ENCODE data around the gene HOMER2. TPM values are rescaled to one million over a fixed set of nuclear protein-coding genes. Genes with fewer than 3 reads are reported as not detected.

HOMER2 gene
- total RNA-seq, 2 experiments from 2014 or later, result 0.85 to 1.6 TPM

DNA sequence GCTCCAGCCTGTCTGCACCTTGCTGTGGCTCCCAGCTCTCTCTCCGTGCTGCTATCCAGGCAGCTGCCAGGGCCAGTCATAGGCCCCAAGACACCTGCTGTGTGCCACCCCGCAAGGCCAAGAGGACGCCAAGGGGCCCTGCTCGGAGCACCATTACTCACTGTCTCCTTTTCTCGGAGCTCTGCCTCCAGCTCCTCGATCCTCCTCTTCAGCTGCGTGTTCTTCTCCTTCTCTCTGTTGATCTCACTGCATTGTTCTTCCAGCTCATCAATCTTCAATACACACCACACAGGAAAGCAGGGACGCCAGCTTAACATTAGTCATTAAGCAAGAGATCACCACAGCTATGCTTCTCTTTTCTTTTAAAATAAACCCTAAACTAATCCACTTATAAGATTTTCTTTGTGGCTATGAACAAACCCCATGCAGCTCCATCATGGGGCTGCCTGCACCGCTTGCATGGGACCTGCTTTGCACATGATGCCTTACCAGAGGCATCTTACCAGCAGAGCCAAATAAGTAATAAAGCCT lies 100.5 kb downstream of the HOMER2 start:
- Histone ChIP-seq H3K27ac (ENCODE audit: low read depth in 1 of 2, low read length in 2 of 2) (no peak overlapping the region), H3K4me1 (ENCODE audit: insufficient read depth, low read length) (no peaks in the 10 kb centered on the region), H3K27me3 (ENCODE audit: control insufficient read depth in 1 of 2, insufficient read depth in 2 of 2, low read length in 2 of 2) (no peaks in the 10 kb centered on the region), H3K4me3 (ENCODE audit: low read length) (no peak overlapping the region), H3K9me3 (ENCODE audit: control insufficient read depth in 1 of 2, insufficient read depth in 1 of 2, low read length in 2 of 2) (no peaks in the 10 kb centered on the region), H3K36me3 (ENCODE audit: insufficient read depth, low read length) (no peaks in the 10 kb centered on the region)
- no peaks in the 10 kb centered on the region for H3K9me3 Mint-ChIP-seq
- no peak overlapping the region for H3K4me3 Mint-ChIP-seq
- DNase-seq (no peak), ATAC-seq (ENCODE audit: poor library complexity) (no peak)
- CTCF ChIA-PET, result no interaction called here
- H3K4me1 Mint-ChIP-seq (ENCODE audit: low read depth), result peaks cover 17% of the 10 kb centered on the region
- H3K36me3 Mint-ChIP-seq (ENCODE audit: low read depth), result no peaks in the 10 kb centered on the region
- intact Hi-C loops (cut with DNase I, micrococcal nuclease), result no loop called here
- TF ChIP-seq, protein P1, sequence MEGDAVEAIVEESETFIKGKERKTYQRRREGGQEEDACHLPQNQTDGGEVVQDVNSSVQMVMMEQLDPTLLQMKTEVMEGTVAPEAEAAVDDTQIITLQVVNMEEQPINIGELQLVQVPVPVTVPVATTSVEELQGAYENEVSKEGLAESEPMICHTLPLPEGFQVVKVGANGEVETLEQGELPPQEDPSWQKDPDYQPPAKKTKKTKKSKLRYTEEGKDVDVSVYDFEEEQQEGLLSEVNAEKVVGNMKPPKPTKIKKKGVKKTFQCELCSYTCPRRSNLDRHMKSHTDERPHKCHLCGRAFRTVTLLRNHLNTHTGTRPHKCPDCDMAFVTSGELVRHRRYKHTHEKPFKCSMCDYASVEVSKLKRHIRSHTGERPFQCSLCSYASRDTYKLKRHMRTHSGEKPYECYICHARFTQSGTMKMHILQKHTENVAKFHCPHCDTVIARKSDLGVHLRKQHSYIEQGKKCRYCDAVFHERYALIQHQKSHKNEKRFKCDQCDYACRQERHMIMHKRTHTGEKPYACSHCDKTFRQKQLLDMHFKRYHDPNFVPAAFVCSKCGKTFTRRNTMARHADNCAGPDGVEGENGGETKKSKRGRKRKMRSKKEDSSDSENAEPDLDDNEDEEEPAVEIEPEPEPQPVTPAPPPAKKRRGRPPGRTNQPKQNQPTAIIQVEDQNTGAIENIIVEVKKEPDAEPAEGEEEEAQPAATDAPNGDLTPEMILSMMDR (IDR thresholded peaks at IDR 0.05), result no peak
- POLR2A ChIA-PET, result no interaction called here
- no peaks in the 10 kb centered on the region for H3K27me3 Mint-ChIP-seq
- no peak overlapping the region for H3K27ac Mint-ChIP-seq

DNA sequence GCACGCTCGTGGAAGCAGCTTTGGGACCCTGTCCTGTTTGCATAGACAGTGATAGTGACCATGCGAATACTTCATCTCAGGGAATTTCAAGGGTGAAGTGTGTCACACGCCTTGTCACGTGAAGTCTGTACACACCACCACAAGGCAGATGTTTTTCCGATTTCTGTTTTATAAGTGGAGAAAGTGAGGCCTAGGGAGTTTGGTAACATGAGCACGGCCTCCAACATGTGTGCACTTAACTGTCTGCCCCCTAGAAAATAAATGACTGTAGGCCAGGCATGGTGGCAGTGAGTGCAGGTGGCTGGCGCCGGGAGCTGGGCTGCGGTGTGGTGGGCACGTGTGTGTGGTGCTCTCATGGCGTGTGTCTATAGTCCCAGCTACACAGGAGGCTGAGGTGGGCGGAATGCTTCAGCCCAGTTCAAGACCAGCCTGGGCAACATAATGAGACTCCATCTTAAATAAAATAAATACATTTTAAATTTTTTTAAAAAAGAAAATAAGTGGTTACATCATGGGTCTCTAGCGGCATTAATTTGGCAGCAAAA lies 101.1 kb downstream of the HOMER2 start:
- Histone ChIP-seq H3K4me3 (ENCODE audit: low read length) (no peak overlapping the region), H3K27ac (ENCODE audit: low read depth in 1 of 2, low read length in 2 of 2) (no peak overlapping the region), H3K4me1 (ENCODE audit: insufficient read depth, low read length) (no peaks in the 10 kb centered on the region), H3K9me3 (ENCODE audit: control insufficient read depth in 1 of 2, insufficient read depth in 1 of 2, low read length in 2 of 2) (no peaks in the 10 kb centered on the region), H3K27me3 (ENCODE audit: control insufficient read depth in 1 of 2, insufficient read depth in 2 of 2, low read length in 2 of 2) (no peaks in the 10 kb centered on the region), H3K36me3 (ENCODE audit: insufficient read depth, low read length) (no peaks in the 10 kb centered on the region)
- Mint-ChIP-seq H3K9me3 (no peaks in the 10 kb centered on the region), H3K27ac (no peak overlapping the region), H3K4me3 (no peak overlapping the region), H3K36me3 (ENCODE audit: low read depth) (no peaks in the 10 kb centered on the region), H3K27me3 (no peaks in the 10 kb centered on the region), H3K4me1 (ENCODE audit: low read depth) (peaks cover 17% of the 10 kb centered on the region)
- DNase-seq (no peak), ATAC-seq (ENCODE audit: poor library complexity) (no peak)
- ChIA-PET CTCF (no interaction called here), POLR2A (no interaction called here)
- intact Hi-C loops (cut with DNase I, micrococcal nuclease), result no loop called here
- TF ChIP-seq, protein P1 (IDR thresholded peaks at IDR 0.05), result no peak

DNA sequence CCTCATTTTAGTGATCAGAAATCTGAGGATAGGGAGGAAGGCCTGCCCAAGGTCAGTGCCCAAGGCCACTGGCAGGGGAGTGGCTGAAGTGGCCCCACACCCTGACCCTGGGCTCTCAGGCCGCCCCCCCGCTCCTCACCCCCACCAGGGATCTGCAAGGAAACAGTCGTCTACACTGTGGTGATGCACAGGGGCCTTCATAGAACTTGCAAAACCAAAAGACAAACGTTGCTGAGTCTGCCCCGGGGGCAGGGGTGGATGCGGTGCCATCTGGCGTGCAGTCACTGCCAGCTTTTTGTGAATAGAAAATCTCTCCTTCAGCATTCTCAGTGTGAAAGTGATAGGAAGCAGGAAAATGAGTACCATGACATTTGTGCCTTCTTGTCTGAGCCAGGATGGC lies 101.8 kb downstream of the HOMER2 start:
- no peak for ATAC-seq (ENCODE audit: poor library complexity)
- H3K4me3 Mint-ChIP-seq, result no peak overlapping the region

More for the DNA sequence above, 101.8 kb downstream of the HOMER2 start:
- intact Hi-C loops (cut with DNase I, micrococcal nuclease), result no loop called here
- Histone ChIP-seq H3K4me3 (ENCODE audit: low read length) (no peak overlapping the region), H3K9me3 (ENCODE audit: control insufficient read depth in 1 of 2, insufficient read depth in 1 of 2, low read length in 2 of 2) (no peaks in the 10 kb centered on the region), H3K27ac (ENCODE audit: low read depth in 1 of 2, low read length in 2 of 2) (no peak overlapping the region), H3K27me3 (ENCODE audit: control insufficient read depth in 1 of 2, insufficient read depth in 2 of 2, low read length in 2 of 2) (no peaks in the 10 kb centered on the region), H3K36me3 (ENCODE audit: insufficient read depth, low read length) (no peaks in the 10 kb centered on the region), H3K4me1 (ENCODE audit: insufficient read depth, low read length) (no peaks in the 10 kb centered on the region)
- Mint-ChIP-seq H3K27me3 (no peaks in the 10 kb centered on the region), H3K27ac (no peak overlapping the region), H3K4me1 (ENCODE audit: low read depth) (peaks cover 17% of the 10 kb centered on the region), H3K9me3 (no peaks in the 10 kb centered on the region), H3K36me3 (ENCODE audit: low read depth) (no peaks in the 10 kb centered on the region)
- CTCF ChIA-PET, result no interaction called here
- POLR2A ChIA-PET, result no interaction called here
- no peak for DNase-seq
- TF ChIP-seq, protein P1 (IDR thresholded peaks at IDR 0.05), result no peak
